Upper lobe of left lung (tissue), 4 donors: ENCODE data around the gene UBE2M.

Source experiments
- EP300 ChIP-seq, 4 donors: sonication (generic); formaldehyde crosslinking; IDR thresholded peaks; one replicate each; pipeline ENCODE4 v1.5.1; 2017; ENCODE audit warnings: antibody characterized with exemption in 4 of 4, control low read depth in 2 of 4
- POLR2A ChIP-seq, 4 donors: fragments of 450-650 bp; IDR thresholded peaks; one replicate each; pipeline ENCODE4 v1.5.1; 2016 to 2017; ENCODE audit warnings: antibody characterized with exemption in 4 of 4, mild to moderate bottlenecking in 2 of 4
- POLR2AphosphoS5 ChIP-seq, 2 donors: sonication (generic); formaldehyde crosslinking; IDR thresholded peaks; one replicate each; pipeline ENCODE4 v1.5.1; 2017; ENCODE audit warnings: antibody characterized with exemption in 2 of 2
- TF ChIP-seq, protein P1 (sequence below), 6 experiments: fragments of 450-650 bp in 4 of 6; fragments of 200-600 bp in 2 of 6; sonication (generic) in 2 of 6; IDR thresholded peaks; one replicate each; pipeline ENCODE4 v1.5.1; 2016 to 2019; ENCODE audit warnings: antibody characterized with exemption in 6 of 6

DNA sequence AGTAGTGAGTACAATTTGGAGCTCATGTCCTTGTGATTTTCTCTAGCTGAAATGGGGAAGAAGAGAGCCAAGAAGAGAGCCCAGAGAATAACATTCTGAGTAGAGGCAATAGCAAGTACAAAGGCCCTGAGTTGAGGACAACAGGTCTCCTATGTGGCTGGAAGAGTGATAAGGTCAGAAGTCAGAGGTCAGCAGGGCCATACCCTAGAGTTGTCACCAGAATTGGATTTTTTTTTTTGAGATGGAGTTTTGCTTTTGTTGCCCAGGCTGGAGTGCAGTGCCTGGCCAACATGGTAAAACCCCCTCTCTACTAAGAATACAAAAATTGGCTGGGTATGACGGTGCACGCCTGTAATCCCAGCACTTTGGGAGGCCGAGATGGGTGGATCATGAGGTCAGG, 22.6 kb downstream of the UBE2M start:
- TF ChIP-seq, protein P1, sequence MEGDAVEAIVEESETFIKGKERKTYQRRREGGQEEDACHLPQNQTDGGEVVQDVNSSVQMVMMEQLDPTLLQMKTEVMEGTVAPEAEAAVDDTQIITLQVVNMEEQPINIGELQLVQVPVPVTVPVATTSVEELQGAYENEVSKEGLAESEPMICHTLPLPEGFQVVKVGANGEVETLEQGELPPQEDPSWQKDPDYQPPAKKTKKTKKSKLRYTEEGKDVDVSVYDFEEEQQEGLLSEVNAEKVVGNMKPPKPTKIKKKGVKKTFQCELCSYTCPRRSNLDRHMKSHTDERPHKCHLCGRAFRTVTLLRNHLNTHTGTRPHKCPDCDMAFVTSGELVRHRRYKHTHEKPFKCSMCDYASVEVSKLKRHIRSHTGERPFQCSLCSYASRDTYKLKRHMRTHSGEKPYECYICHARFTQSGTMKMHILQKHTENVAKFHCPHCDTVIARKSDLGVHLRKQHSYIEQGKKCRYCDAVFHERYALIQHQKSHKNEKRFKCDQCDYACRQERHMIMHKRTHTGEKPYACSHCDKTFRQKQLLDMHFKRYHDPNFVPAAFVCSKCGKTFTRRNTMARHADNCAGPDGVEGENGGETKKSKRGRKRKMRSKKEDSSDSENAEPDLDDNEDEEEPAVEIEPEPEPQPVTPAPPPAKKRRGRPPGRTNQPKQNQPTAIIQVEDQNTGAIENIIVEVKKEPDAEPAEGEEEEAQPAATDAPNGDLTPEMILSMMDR (IDR thresholded peaks at IDR 0.05) = no peak
- TF ChIP-seq POLR2A (IDR thresholded peaks at IDR 0.05) (no peak), POLR2AphosphoS5 (IDR thresholded peaks at IDR 0.05) (no peak), EP300 (IDR thresholded peaks at IDR 0.05) (no peak)
